H1 (cell line): ENCODE measurements around the gene ABCA1. TPM values are rescaled to one million over a fixed set of nuclear protein-coding genes. Genes with fewer than 3 reads are reported as not detected.

Source experiments
- CTCF ChIA-PET: fragments of 300-600 bp; sonication (Branson Sonifier 250); formaldehyde crosslinking; loops from one replicate; lab custom pipeline; 2021; ENCODE audit not compliant: partially characterized antibody; lab: Charles Lee
- POLR2A ChIA-PET: fragments of 300-600 bp; sonication (Branson Sonifier 250); formaldehyde crosslinking; loops from one replicate; lab custom pipeline; 2021; ENCODE audit warnings: inconsistent platforms; ENCODE audit not compliant: partially characterized antibody; lab: Charles Lee
- DNase-seq, 2 experiments: peaks; one replicate each; pipeline versions ENCODE4 v3.0.0 to v3.0.0-alpha.2; 2010 to 2022; ENCODE audit warnings: low spot score in 2 of 2, low read depth in 1 of 2, mixed read lengths in 1 of 2
- FAIRE-seq: peaks from 2 replicates; lab custom pipeline; 2011; peaks lifted over from hg19 to GRCh38; lab: Jason Lieb, UNC
- H2AFZ ChIP-seq: 2 replicates; pipeline ENCODE4 v1.8.1; 2012; ENCODE audit warnings: low read length, inconsistent platforms
- H2AK5ac ChIP-seq: 2 replicates; pipeline ENCODE4 v1.6.1; 2013; ENCODE audit warnings: low read depth, low read length
- H2BK120ac ChIP-seq: replicated peaks from 2 replicates; pipeline ENCODE3; 2013; ENCODE audit warnings: low read depth, low read length, inconsistent platforms
- H2BK12ac ChIP-seq: 2 replicates; pipeline ENCODE4 v1.6.1; 2013; ENCODE audit warnings: low read depth, low read length
- H2BK15ac ChIP-seq: 2 replicates; pipeline ENCODE4 v1.6.1; 2013; ENCODE audit warnings: low read length
- H2BK20ac ChIP-seq: 2 replicates; pipeline ENCODE4 v1.6.1; 2013; ENCODE audit warnings: low read length
- H2BK5ac ChIP-seq: 2 replicates; pipeline ENCODE4 v1.6.1; 2013; ENCODE audit warnings: low read depth, low read length
- H3K14ac ChIP-seq: 2 replicates; pipeline ENCODE4 v1.6.1; 2013; ENCODE audit warnings: inconsistent platforms; ENCODE audit not compliant: insufficient read length
- H3K18ac ChIP-seq: 2 replicates; pipeline ENCODE4 v1.6.1; 2013; ENCODE audit warnings: low read length; ENCODE audit errors: extremely low read depth
- H3K23ac ChIP-seq: 2 replicates; pipeline ENCODE4 v1.6.1; 2013; ENCODE audit warnings: inconsistent platforms; ENCODE audit not compliant: insufficient read length
- H3K23me2 ChIP-seq: 2 replicates; pipeline ENCODE4 v1.6.1; 2013; ENCODE audit warnings: low read depth, low read length
- H3K27ac ChIP-seq: 2 replicates; pipeline ENCODE4 v1.6.1; 2011; ENCODE audit warnings: low read depth, low read length, inconsistent platforms
- H3K27me3 ChIP-seq, 4 experiments: replicated peaks in 1 of 4; 1 replicate in 1 of 4; 2 replicates in 3 of 4; pipeline versions ENCODE4 v1.6.1 to v1.8.1; 2011 to 2013; ENCODE audit warnings: low read length in 3 of 4, mild to moderate bottlenecking in 3 of 4, inconsistent platforms in 2 of 4, mixed read lengths in 2 of 4, moderate library complexity in 1 of 4; ENCODE audit not compliant: control insufficient read depth in 3 of 4, insufficient read depth in 3 of 4; ENCODE audit errors: extremely low read depth in 1 of 4
- H3K36me3 ChIP-seq, 4 experiments: 2 replicates each; pipeline versions ENCODE4 v1.6.1 to v1.8.1; 2011 to 2013; ENCODE audit warnings: mild to moderate bottlenecking in 4 of 4, low read length in 3 of 4, moderate library complexity in 2 of 4, control low read depth in 1 of 4, inconsistent platforms in 1 of 4; ENCODE audit not compliant: insufficient read depth in 4 of 4, control insufficient read depth in 2 of 4
- H3K4ac ChIP-seq: replicated peaks from 2 replicates; pipeline ENCODE3; 2013; ENCODE audit warnings: low read length, low read depth, mixed read lengths, inconsistent platforms; ENCODE audit not compliant: insufficient read length
- H3K4me1 ChIP-seq, 4 experiments: replicated peaks in 1 of 4; 1 replicate in 1 of 4; 2 replicates in 3 of 4; pipeline versions ENCODE4 v1.6.1 to v1.8.1; 2011 to 2013; ENCODE audit warnings: low read length in 3 of 4, inconsistent platforms in 2 of 4, mixed read lengths in 1 of 4; ENCODE audit not compliant: insufficient read depth in 4 of 4, control insufficient read depth in 3 of 4
- H3K4me2 ChIP-seq, 2 experiments: 2 replicates each; pipeline versions ENCODE4 v1.6.1 to v1.8.1; 2011 to 2013; ENCODE audit warnings: low read depth in 2 of 2, low read length in 2 of 2, control low read depth in 1 of 2, inconsistent platforms in 1 of 2, mild to moderate bottlenecking in 1 of 2; ENCODE audit not compliant: insufficient read depth in 1 of 2
- H3K4me3 ChIP-seq, 4 experiments: fragments of 200-600, 300-600 bp in 1 of 4; sonication (generic), shearing (Covaris generic), sonication (Bioruptor Twin) in 1 of 4; 2 replicates each; pipeline versions ENCODE4 v1.5.1 to v1.8.1; 2011 to 2016; ENCODE audit warnings: low read length in 4 of 4, low read depth in 3 of 4, control low read depth in 2 of 4, inconsistent platforms in 2 of 4, mild to moderate bottlenecking in 2 of 4, mixed read lengths in 1 of 4, moderate library complexity in 1 of 4; ENCODE audit not compliant: insufficient read depth in 2 of 4; ENCODE audit errors: extremely low read depth in 1 of 4
- H3K56ac ChIP-seq: replicated peaks from 2 replicates; pipeline ENCODE3; 2013; ENCODE audit warnings: low read depth, mild to moderate bottlenecking, mixed read lengths, low read length, inconsistent platforms; ENCODE audit not compliant: insufficient read length
- H3K79me1 ChIP-seq: 2 replicates; pipeline ENCODE4 v1.6.1; 2013; ENCODE audit warnings: low read depth, low read length, control low read depth
- H3K79me2 ChIP-seq, 2 experiments: 2 replicates each; pipeline versions ENCODE4 v1.6.1 to v1.8.1; 2012 to 2013; ENCODE audit warnings: low read length in 2 of 2, mild to moderate bottlenecking in 2 of 2, inconsistent platforms in 1 of 2; ENCODE audit not compliant: insufficient read depth in 2 of 2, control insufficient read depth in 1 of 2
- H3K9ac ChIP-seq, 4 experiments: replicated peaks in 1 of 4; 1 replicate in 1 of 4; 2 replicates in 3 of 4; pipeline versions ENCODE4 v1.6.1 to v1.8.1; 2011 to 2013; ENCODE audit warnings: low read depth in 3 of 4, low read length in 3 of 4, control low read depth in 2 of 4, mild to moderate bottlenecking in 2 of 4, moderate library complexity in 2 of 4, inconsistent platforms in 1 of 4; ENCODE audit errors: extremely low read depth in 1 of 4
- H3K9me3 ChIP-seq, 2 experiments: 2 replicates each; pipeline versions ENCODE4 v1.6.1 to v1.8.1; 2012 to 2013; ENCODE audit warnings: mild to moderate bottlenecking in 2 of 2, moderate library complexity in 2 of 2, control low read depth in 1 of 2, inconsistent platforms in 1 of 2, low read depth in 1 of 2, low read length in 1 of 2, mixed read lengths in 1 of 2; ENCODE audit not compliant: insufficient read depth in 2 of 2
- H4K20me1 ChIP-seq, 2 experiments: replicated peaks in 1 of 2; 2 replicates each; pipeline versions ENCODE3 to v1.8.1; 2011 to 2013; ENCODE audit warnings: inconsistent platforms in 2 of 2, low read length in 2 of 2, mild to moderate bottlenecking in 1 of 2; ENCODE audit not compliant: insufficient read depth in 2 of 2, control insufficient read depth in 1 of 2
- H4K5ac ChIP-seq: 2 replicates; pipeline ENCODE4 v1.6.1; 2013; ENCODE audit warnings: low read length, low read depth, mixed read lengths, inconsistent platforms; ENCODE audit not compliant: insufficient read length
- H4K8ac ChIP-seq: 2 replicates; pipeline ENCODE4 v1.8.0; 2013; ENCODE audit warnings: mild to moderate bottlenecking, moderate library complexity, low read length, inconsistent platforms; ENCODE audit not compliant: insufficient read depth; ENCODE audit errors: extremely low read depth
- H4K91ac ChIP-seq: replicated peaks from 2 replicates; pipeline ENCODE3; 2013; ENCODE audit warnings: low read length, mixed read lengths, inconsistent platforms; ENCODE audit not compliant: insufficient read length
- EGR1 ChIP-seq: IDR thresholded peaks from 2 replicates; pipeline ENCODE4 v1.6.1; 2011; ENCODE audit warnings: low read depth, low read length, borderline replicate concordance
- WGBS, 2 experiments: shearing (Covaris generic) in 1 of 2; methylation state at CpG; one replicate each; pipeline versions ENCODE4 v1.1.6 to v1.1.7; 2013 to 2015; ENCODE audit warnings: low lambda C conversion rate in 2 of 2, mixed read lengths in 2 of 2, inconsistent platforms in 1 of 2, low coverage in 1 of 2, missing lambda C conversion rate in 1 of 2; ENCODE audit not compliant: insufficient replicate concordance in 2 of 2, insufficient coverage in 1 of 2, insufficient read length in 1 of 2; ENCODE audit errors: extremely low coverage in 1 of 2, missing lambda C conversion rate in 1 of 2; 5-methylcytosine and 5-hydroxymethylcytosine counted together
- polyA plus RNA-seq, 7 experiments: library from polyadenylated mRNA; depleted of rRNA in 3 of 7; stranded (reverse) in 5 of 7; unstranded in 2 of 7; fragments of >200 nt in 5 of 7; fragments of 200-250 nt in 2 of 7; gene quantifications; 1 replicate in 5 of 7; 2 replicates in 1 of 7; 4 replicates in 1 of 7; pipeline versions ENCODE4 v1.2.1 to v1.2.3, GENCODE V29; 2011 to 2013; ENCODE audit warnings: missing spikeins in 2 of 7, mixed read lengths in 2 of 7
- total RNA-seq: library from RNA; stranded (reverse); fragmentation: NEBNext Ultra II Directional; extraction: Animal tissue kit (Norgen Biotek cat#: 25700); gene quantifications from 2 replicates; pipeline ENCODE4 v1.2.1, GENCODE V29; 2021

The ABCA1 gene
- total and polyA plus RNA-seq, 2 of the 8 experiments (the other 6 are each of a cell fraction or from before 2014, with no cell fraction given), result 6.9 to 7.8 TPM

GRCh38 chr9:104787306-104788015, 140.5 kb downstream of the ABCA1 start:
- ChIA-PET CTCF (interaction anchor here (0.6 kb wide), 2 partner anchors 608 to 1059 kb away, joined by 3 read pairs; no protein-coding TSS in a partner anchor), POLR2A (interaction anchor here (0.7 kb wide), 1 partner anchor 15 kb away, joined by 4 read pairs; no protein-coding TSS in a partner anchor)
- Histone ChIP-seq H2BK5ac (no peak overlapping the region), H2AFZ (no peak overlapping the region), H3K36me3 (peaks cover 5 to 35% (median 32%) of the 10 kb centered on the region in 4 experiments; a peak in 7 of 8 replicates), H3K23me2 (no peaks in the 10 kb centered on the region), H3K4ac (no peak overlapping the region), H2BK15ac (no peak overlapping the region), H4K5ac (no peak overlapping the region), H4K91ac (no peak overlapping the region), H3K9me3 (no peaks in the 10 kb centered on the region), H3K4me3 (no peak overlapping the region), H2BK20ac (no peak overlapping the region), H2BK120ac (no peak overlapping the region), H2BK12ac (no peak overlapping the region), H3K27ac (no peak overlapping the region), H2AK5ac (no peak overlapping the region), H3K23ac (no peak overlapping the region), H3K18ac (no peak overlapping the region), H3K4me2 (no peak overlapping the region), H3K14ac (no peak overlapping the region), H3K27me3 (no peaks in the 10 kb centered on the region), H4K20me1 (no peaks in the 10 kb centered on the region), H3K4me1 (no peaks in the 10 kb centered on the region), H3K79me1 (no peaks in the 10 kb centered on the region), H3K56ac (no peak overlapping the region), H4K8ac (no peak overlapping the region), H3K79me2 (no peaks in the 10 kb centered on the region), H3K9ac (no peak overlapping the region; a peak in 1 of 7 replicates)
- no peak for DNase-seq
- no peak for TF ChIP-seq EGR1
- 87% methylated on average over 7 of the region's 7 CpGs; no CpG with 5 or more reads in 1 of the 2 experiments for WGBS, 2 experiments
- no peak for FAIRE-seq
